ENCODE data around the gene SAMD4A.
"Not testable (repeated sequence)": the region's sequence is repeated elsewhere in the genome, so short reads cannot be mapped to it uniquely, and the experiment has no call there.

Gene SAMD4A

GRCh38 chr14:54753396-54753795, 186.5 kb downstream of the SAMD4A start:
- H3K9me3 Mint-ChIP-seq, H3K27ac Mint-ChIP-seq, DNase-seq, H3K36me3 Mint-ChIP-seq, H3K4me3 Mint-ChIP-seq: not testable (repeated sequence)
- Mint-ChIP-seq H3K4me1 (peaks cover 24% of the 10 kb centered on the region), H3K27me3 (peaks cover 33% of the 10 kb centered on the region)
- CTCF ChIA-PET, result interaction anchor here (2.4 kb wide), 1 partner anchor 21 kb away, joined by 9 read pairs; no protein-coding TSS in a partner anchor

DNA sequence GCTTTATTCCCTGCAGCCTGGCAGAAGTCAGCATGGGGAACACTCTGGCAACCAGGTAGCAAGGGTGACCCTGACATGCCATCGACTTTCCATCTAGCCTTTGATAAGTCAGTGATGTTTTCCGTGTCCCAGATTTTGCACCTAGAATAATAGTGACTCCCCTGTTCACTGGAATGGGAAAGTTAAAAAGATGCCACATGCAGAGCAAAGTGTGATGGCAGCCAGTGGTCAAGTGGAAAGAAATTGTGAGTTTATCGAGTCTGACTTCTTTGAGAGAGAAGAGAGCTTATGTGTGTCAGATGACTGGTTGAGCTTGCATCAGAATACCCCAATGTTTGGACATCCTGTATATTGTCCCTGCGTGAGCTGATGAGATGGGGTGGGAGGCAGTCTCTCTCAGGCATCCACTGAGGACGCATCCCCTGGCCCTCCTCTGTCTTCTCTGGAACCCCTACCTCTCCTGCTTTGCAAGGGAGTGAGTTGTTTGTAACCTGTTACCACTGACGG, 187.2 kb downstream of the SAMD4A start:
- peaks cover 25% of the 10 kb centered on the region for H3K27me3 Mint-ChIP-seq

DNA sequence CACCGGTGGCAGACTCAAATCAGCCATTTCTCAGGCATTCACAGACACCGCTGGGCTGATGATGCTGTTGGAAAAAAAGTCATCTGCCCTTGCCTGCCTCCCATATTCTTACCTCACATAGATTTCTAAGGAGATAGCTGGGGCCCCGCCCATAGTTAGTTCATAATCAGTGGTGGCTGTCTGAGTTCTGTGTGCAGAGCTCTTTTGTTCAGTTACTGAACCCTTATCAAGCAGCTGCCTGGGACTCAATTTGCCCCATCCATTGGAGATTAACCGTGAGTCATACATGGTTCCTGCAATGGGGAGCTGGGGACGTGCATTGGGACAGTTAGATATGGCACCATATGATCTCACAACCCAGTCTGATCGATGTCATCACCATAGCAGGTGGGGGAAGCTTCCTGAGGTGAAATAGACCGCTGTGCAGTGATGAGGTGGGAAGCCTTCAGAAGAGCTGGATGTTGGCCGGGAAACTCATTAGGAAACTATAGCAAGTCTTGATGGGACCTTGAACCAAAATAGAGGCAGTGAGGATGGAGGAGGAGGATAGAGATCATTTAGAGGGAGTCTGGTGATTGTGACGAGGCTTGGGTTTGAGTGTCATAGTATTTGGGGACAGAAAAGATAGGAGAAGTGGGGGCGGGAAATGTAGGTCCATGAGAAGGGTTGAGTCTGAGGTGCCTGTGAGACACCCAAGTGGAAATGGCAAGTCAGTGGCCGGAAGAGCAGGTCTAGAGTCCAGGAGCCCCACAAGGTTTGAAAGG, 187.9 kb downstream of the SAMD4A start:
- H3K4me3 Mint-ChIP-seq, result no peak overlapping the region
- H3K27ac Mint-ChIP-seq, result no peak overlapping the region
- DNase-seq, result no peak
- peaks cover 24% of the 10 kb centered on the region for H3K4me1 Mint-ChIP-seq
- H3K9me3 Mint-ChIP-seq, result no peaks in the 10 kb centered on the region
- peaks cover 24% of the 10 kb centered on the region for H3K27me3 Mint-ChIP-seq
- CTCF ChIA-PET, result interaction anchor here (2.4 kb wide), 1 partner anchor 19 kb away, joined by 9 read pairs; no protein-coding TSS in a partner anchor
- H3K36me3 Mint-ChIP-seq, result no peaks in the 10 kb centered on the region

More for the DNA sequence above, 187.2 kb downstream of the SAMD4A start:
- Mint-ChIP-seq H3K36me3 (no peaks in the 10 kb centered on the region), H3K27ac (peak overlapping the region; percentile 39), H3K4me3 (no peak overlapping the region), H3K9me3 (no peaks in the 10 kb centered on the region), H3K4me1 (peaks cover 24% of the 10 kb centered on the region)
- CTCF ChIA-PET, result interaction anchor here (2.4 kb wide), 1 partner anchor 20 kb away, joined by 9 read pairs; no protein-coding TSS in a partner anchor
- no peak for DNase-seq

- Mint-ChIP-seq H3K27ac (no peak overlapping the region), H3K9me3 (no peaks in the 10 kb centered on the region), H3K36me3 (no peaks in the 10 kb centered on the region), H3K4me3 (no peak overlapping the region), H3K4me1 (peaks cover 24% of the 10 kb centered on the region), H3K27me3 (peaks cover 24% of the 10 kb centered on the region)
- CTCF ChIA-PET, result interaction anchor here (0.7 to 1.6 kb wide), 4 partner anchors 16 to 26 kb away, joined by 3 to 10 read pairs (median 3); no protein-coding TSS in a partner anchor
- peak; percentile 17 for DNase-seq
Observed at GRCh38 chr14:54756656-54757392, 189.9 kb downstream of the SAMD4A start.

- H3K9me3 Mint-ChIP-seq, result no peaks in the 10 kb centered on the region
- no peak overlapping the region for H3K27ac Mint-ChIP-seq
- H3K4me3 Mint-ChIP-seq, result no peak overlapping the region
- peaks cover 24% of the 10 kb centered on the region for H3K4me1 Mint-ChIP-seq
- CTCF ChIA-PET, result no interaction called here
- H3K27me3 Mint-ChIP-seq, result peaks cover 24% of the 10 kb centered on the region
- H3K36me3 Mint-ChIP-seq, result no peaks in the 10 kb centered on the region
- no peak for DNase-seq
Observed at GRCh38 chr14:54758041-54758440, 191.1 kb downstream of the SAMD4A start.

GRCh38 chr14:54759982-54760585, 193.2 kb downstream of the SAMD4A start:
- peak; percentile 14 for DNase-seq
- Mint-ChIP-seq H3K27me3 (peaks cover 13% of the 10 kb centered on the region), H3K9me3 (no peaks in the 10 kb centered on the region), H3K27ac (no peak overlapping the region), H3K4me1 (peaks cover 22% of the 10 kb centered on the region), H3K4me3 (no peak overlapping the region), H3K36me3 (no peaks in the 10 kb centered on the region)
- CTCF ChIA-PET, result interaction anchor here (0.6 to 1.8 kb wide), 3 partner anchors 14 to 47 kb away, joined by 3 to 5 read pairs (median 3); no protein-coding TSS in a partner anchor

DNA sequence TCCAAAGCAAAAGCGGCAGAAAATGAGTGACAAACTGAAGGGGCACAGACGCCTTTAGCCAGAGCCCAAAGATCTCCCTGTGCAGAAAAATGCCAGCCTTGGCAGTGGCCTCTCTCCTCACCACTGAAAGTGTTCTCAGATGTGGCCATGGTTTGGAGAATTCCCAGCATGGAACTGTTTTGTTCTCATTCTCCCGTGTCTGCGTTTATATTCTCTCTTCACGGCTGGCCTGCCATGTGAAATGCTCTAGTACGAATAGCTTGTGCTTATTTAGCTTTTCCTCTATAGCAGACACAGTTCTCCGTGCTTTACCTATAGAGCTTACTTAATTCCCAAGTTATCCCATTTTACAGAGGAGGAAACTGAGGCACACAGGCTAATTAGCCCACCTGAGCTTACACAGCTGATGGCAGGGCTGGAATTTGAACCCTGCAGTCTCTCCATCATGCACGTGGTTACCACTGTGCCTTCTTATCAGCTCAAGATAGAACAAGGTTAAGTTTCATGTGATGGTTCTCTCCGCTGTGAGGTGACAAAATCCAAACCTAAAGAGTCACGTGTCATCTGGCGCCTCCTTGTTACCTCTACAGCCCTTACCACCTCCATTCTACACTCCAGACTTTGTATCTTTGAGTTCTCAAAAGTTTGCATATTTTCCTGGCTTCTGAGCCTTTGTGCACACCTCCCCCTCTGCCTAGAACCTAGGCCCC, 194.1 kb downstream of the SAMD4A start:
- Mint-ChIP-seq H3K4me3 (no peak overlapping the region), H3K27me3 (peaks cover 9% of the 10 kb centered on the region), H3K4me1 (peaks cover 22% of the 10 kb centered on the region), H3K9me3 (no peaks in the 10 kb centered on the region), H3K27ac (no peak overlapping the region), H3K36me3 (no peaks in the 10 kb centered on the region)
- DNase-seq, result peak; percentile 11
- CTCF ChIA-PET, result interaction anchor here (1.0 to 1.8 kb wide), 2 partner anchors 9 to 18 kb away, joined by 3 to 5 read pairs; no protein-coding TSS in a partner anchor

- no peak for DNase-seq
- H3K4me1 Mint-ChIP-seq, result peaks cover 15% of the 10 kb centered on the region
- H3K36me3 Mint-ChIP-seq, result no peaks in the 10 kb centered on the region
- no peak overlapping the region for H3K27ac Mint-ChIP-seq
- no peaks in the 10 kb centered on the region for H3K9me3 Mint-ChIP-seq
- peaks cover 11% of the 10 kb centered on the region for H3K27me3 Mint-ChIP-seq
- CTCF ChIA-PET, result interaction anchor here (1.0 kb wide), 1 partner anchor 9 kb away, joined by 3 read pairs; no protein-coding TSS in a partner anchor
- H3K4me3 Mint-ChIP-seq, result no peak overlapping the region
Observed at GRCh38 chr14:54761835-54762234, 194.9 kb downstream of the SAMD4A start.

DNA sequence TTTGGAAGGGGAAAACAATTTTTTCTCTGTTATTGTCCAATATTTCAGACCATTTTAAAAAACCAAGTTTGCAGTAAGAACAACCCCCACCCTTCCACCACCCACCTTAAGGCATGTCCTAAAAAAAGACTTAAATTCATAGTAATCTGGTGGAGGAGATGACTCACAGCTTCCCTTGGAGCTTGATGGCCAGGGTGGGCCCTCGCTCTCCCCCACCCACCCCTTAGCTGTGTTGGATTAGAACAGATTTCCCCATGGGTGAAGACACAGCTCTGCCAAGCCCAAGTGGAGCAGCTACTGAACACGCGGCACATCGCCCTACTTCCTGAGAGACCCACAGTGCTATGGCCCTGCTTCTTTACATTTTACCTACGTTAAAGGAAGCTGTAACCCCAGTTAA, 195.4 kb downstream of the SAMD4A start:
- peak; percentile 5 for DNase-seq
- no peaks in the 10 kb centered on the region for H3K9me3 Mint-ChIP-seq
- peaks cover 14% of the 10 kb centered on the region for H3K27me3 Mint-ChIP-seq
- no peaks in the 10 kb centered on the region for H3K36me3 Mint-ChIP-seq
- CTCF ChIA-PET, result no interaction called here
- peaks cover 11% of the 10 kb centered on the region for H3K4me1 Mint-ChIP-seq
- no peak overlapping the region for H3K27ac Mint-ChIP-seq
- no peak overlapping the region for H3K4me3 Mint-ChIP-seq

GRCh38 chr14:54763761-54764160, 196.8 kb downstream of the SAMD4A start:
- peaks cover 18% of the 10 kb centered on the region for H3K27me3 Mint-ChIP-seq
- no peak overlapping the region for H3K27ac Mint-ChIP-seq
- no peaks in the 10 kb centered on the region for H3K4me1 Mint-ChIP-seq
- no peaks in the 10 kb centered on the region for H3K36me3 Mint-ChIP-seq
- CTCF ChIA-PET, result no interaction called here
- DNase-seq, result no peak
- H3K9me3 Mint-ChIP-seq, result no peaks in the 10 kb centered on the region
- H3K4me3 Mint-ChIP-seq, result no peak overlapping the region

- Mint-ChIP-seq H3K9me3 (no peaks in the 10 kb centered on the region), H3K4me3 (no peak overlapping the region), H3K27me3 (peaks cover 18% of the 10 kb centered on the region), H3K36me3 (no peaks in the 10 kb centered on the region), H3K27ac (no peak overlapping the region), H3K4me1 (no peaks in the 10 kb centered on the region)
- peak; percentile 8 for DNase-seq
- CTCF ChIA-PET, result interaction anchor here (1.4 kb wide), 1 partner anchor 202 kb away, joined by 4 read pairs; no protein-coding TSS in a partner anchor
Observed at GRCh38 chr14:54766276-54767138, 199.6 kb downstream of the SAMD4A start.

GRCh38 chr14:54767139-54767431, 200.2 kb downstream of the SAMD4A start:
- H3K27me3 Mint-ChIP-seq, result peaks cover 18% of the 10 kb centered on the region
- no peaks in the 10 kb centered on the region for H3K36me3 Mint-ChIP-seq
- H3K4me1 Mint-ChIP-seq, result peaks cover 1% of the 10 kb centered on the region
- no peaks in the 10 kb centered on the region for H3K9me3 Mint-ChIP-seq
- H3K4me3 Mint-ChIP-seq, result no peak overlapping the region
- CTCF ChIA-PET, result interaction anchor here (1.4 kb wide), 1 partner anchor 203 kb away, joined by 4 read pairs; no protein-coding TSS in a partner anchor
- no peak for DNase-seq
- no peak overlapping the region for H3K27ac Mint-ChIP-seq

DNA sequence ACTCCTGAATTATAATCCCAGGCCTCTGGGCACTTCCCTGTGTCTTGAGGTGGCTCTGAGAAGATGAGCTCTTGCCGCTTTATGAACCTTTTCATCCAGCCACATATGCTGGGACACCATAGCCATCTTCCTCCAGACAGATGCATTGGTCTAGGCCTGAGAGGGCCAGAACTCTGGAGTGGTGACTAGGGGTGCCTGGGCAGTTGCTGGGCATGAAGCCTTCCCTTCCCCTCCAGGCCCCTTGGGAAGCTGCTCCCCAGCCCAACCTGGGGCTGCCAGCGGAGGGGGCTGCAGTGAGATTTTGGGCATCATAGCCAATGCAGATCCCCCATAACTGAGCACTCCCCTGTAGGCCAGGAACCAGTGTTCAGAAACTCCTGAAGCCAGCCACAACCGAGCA, 200.5 kb downstream of the SAMD4A start:
- no peaks in the 10 kb centered on the region for H3K36me3 Mint-ChIP-seq
- DNase-seq, result no peak
- CTCF ChIA-PET, result interaction anchor here (1.4 kb wide), 1 partner anchor 203 kb away, joined by 4 read pairs; no protein-coding TSS in a partner anchor
- H3K9me3 Mint-ChIP-seq, result no peaks in the 10 kb centered on the region
- H3K27ac Mint-ChIP-seq, result no peak overlapping the region
- peaks cover 5% of the 10 kb centered on the region for H3K4me1 Mint-ChIP-seq
- H3K27me3 Mint-ChIP-seq, result peaks cover 18% of the 10 kb centered on the region
- H3K4me3 Mint-ChIP-seq, result no peak overlapping the region

All from activated naive CD4-positive, alpha-beta T cell treated with anti-CD3 and anti-CD28 coated beads, Interleukin-2, amount 10 ng/mL, durations not matched to agents 7 days and 5 days (primary cell).